Sigmoid colon (tissue), 4 donors: Measurements from ENCODE around the gene NEO1.

Experiments used
- EP300 ChIP-seq, 4 donors: sonication (generic); formaldehyde crosslinking; IDR thresholded peaks; one replicate each; pipeline ENCODE4 v1.6.1; 2017; ENCODE audit warnings: antibody characterized with exemption in 4 of 4
- POLR2A ChIP-seq, 2 donors: fragments of 450-650 bp; IDR thresholded peaks; one replicate each; pipeline ENCODE4 v1.6.1; 2016; ENCODE audit warnings: antibody characterized with exemption in 2 of 2, mild to moderate bottlenecking in 2 of 2, moderate library complexity in 2 of 2
- POLR2AphosphoS5 ChIP-seq, 4 donors: sonication (generic); formaldehyde crosslinking; IDR thresholded peaks; one replicate each; pipeline ENCODE4 v1.6.1; 2017; ENCODE audit warnings: antibody characterized with exemption in 4 of 4
- TF ChIP-seq, protein P1 (sequence below), 4 experiments: fragments of 450-650 bp in 3 of 4; fragments of 200-600 bp in 1 of 4; IDR thresholded peaks; one replicate each; pipeline ENCODE4 v1.5.1; 2016 to 2019; ENCODE audit warnings: antibody characterized with exemption in 4 of 4, mild to moderate bottlenecking in 3 of 4, moderate library complexity in 2 of 4

- TF ChIP-seq, protein P1, sequence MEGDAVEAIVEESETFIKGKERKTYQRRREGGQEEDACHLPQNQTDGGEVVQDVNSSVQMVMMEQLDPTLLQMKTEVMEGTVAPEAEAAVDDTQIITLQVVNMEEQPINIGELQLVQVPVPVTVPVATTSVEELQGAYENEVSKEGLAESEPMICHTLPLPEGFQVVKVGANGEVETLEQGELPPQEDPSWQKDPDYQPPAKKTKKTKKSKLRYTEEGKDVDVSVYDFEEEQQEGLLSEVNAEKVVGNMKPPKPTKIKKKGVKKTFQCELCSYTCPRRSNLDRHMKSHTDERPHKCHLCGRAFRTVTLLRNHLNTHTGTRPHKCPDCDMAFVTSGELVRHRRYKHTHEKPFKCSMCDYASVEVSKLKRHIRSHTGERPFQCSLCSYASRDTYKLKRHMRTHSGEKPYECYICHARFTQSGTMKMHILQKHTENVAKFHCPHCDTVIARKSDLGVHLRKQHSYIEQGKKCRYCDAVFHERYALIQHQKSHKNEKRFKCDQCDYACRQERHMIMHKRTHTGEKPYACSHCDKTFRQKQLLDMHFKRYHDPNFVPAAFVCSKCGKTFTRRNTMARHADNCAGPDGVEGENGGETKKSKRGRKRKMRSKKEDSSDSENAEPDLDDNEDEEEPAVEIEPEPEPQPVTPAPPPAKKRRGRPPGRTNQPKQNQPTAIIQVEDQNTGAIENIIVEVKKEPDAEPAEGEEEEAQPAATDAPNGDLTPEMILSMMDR (IDR thresholded peaks at IDR 0.05), result no peak
- TF ChIP-seq POLR2A (IDR thresholded peaks at IDR 0.05) (no peak), EP300 (IDR thresholded peaks at IDR 0.05) (no peak), POLR2AphosphoS5 (IDR thresholded peaks at IDR 0.05) (no peak)
Measured at GRCh38 chr15:73153447-73153846, 101.2 kb downstream of the NEO1 start.
